GM10248 (cell line): Measurements from ENCODE around the gene GDF7.

Source experiments
- CTCF ChIA-PET: fragments of 300-600 bp; sonication (Branson Sonifier 250); formaldehyde crosslinking; extraction: SDS; loops from one replicate; lab custom pipeline; 2021; ENCODE audit warnings: antibody characterized with exemption; lab: Yijun Ruan, JAX
- POLR2A ChIA-PET: fragments of 350-650 bp; sonication (Branson Sonifier 250); formaldehyde crosslinking; extraction: SDS; loops from one replicate; lab custom pipeline; 2020; ENCODE audit warnings: antibody characterized with exemption; lab: Yijun Ruan, JAX
- DNase-seq: peaks from one replicate; pipeline ENCODE4 v3.0.0; 2012; ENCODE audit errors: extremely low spot score
- TF ChIP-seq, protein P1 (sequence below): IDR thresholded peaks from 2 replicates; pipeline ENCODE4 v1.5.1; 2012; ENCODE audit warnings: mild to moderate bottlenecking, low read depth; ENCODE audit errors: extremely low read depth, missing control alignments, control extremely low read depth

GDF7 gene

DNA sequence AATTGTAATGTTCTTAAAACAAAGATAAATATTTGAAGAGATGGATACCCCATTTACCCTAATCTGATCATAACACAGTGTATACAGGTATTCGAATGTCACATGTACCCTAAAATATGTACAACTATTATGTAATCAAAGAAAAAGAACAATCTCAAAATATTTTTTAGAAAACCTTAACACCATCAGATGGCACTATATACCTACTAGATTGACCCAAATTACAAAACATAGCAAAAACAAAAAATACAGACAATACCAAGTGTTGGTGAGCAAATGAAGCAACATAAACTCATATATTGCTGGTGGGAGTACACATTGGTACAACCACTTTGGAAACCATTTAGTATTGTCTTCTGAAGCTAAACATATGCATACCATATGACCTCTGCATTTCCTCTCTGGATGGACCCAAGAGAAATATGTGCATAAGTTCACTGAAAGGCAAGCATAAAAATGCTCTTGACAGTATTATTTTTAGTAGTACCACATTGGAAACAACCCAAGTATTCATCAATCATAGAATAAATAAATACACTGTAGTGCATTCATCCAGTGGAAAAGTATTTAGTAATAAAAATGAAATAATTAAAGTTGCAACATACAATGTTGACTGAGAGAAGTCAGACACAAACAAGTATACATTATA, 55.8 kb downstream of the GDF7 start:
- no peak for DNase-seq
- TF ChIP-seq, protein P1, sequence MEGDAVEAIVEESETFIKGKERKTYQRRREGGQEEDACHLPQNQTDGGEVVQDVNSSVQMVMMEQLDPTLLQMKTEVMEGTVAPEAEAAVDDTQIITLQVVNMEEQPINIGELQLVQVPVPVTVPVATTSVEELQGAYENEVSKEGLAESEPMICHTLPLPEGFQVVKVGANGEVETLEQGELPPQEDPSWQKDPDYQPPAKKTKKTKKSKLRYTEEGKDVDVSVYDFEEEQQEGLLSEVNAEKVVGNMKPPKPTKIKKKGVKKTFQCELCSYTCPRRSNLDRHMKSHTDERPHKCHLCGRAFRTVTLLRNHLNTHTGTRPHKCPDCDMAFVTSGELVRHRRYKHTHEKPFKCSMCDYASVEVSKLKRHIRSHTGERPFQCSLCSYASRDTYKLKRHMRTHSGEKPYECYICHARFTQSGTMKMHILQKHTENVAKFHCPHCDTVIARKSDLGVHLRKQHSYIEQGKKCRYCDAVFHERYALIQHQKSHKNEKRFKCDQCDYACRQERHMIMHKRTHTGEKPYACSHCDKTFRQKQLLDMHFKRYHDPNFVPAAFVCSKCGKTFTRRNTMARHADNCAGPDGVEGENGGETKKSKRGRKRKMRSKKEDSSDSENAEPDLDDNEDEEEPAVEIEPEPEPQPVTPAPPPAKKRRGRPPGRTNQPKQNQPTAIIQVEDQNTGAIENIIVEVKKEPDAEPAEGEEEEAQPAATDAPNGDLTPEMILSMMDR, result no peak
- POLR2A ChIA-PET, result no interaction called here
- CTCF ChIA-PET, result no interaction called here

DNA sequence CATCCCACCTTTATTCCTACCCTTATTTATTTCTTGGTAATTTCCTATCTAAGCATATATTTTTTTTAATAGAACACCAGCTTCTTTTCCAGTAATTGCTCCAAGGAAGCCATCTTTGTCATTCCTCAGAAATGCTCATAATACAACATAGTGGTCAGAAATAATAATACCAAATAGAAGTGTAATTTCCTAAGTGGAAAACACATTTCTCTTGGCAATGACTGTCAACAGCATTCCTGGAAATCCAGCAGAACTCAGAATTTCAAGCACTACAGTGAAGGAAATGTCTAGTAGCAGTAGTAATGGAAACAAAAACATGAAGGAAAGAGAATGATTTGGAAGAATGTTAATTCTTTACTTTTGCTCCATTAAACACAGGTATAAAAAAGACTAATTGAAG, 56.6 kb downstream of the GDF7 start:
- no peak for DNase-seq
- TF ChIP-seq, protein P1, result no peak
- ChIA-PET POLR2A (no interaction called here), CTCF (no interaction called here)

DNA sequence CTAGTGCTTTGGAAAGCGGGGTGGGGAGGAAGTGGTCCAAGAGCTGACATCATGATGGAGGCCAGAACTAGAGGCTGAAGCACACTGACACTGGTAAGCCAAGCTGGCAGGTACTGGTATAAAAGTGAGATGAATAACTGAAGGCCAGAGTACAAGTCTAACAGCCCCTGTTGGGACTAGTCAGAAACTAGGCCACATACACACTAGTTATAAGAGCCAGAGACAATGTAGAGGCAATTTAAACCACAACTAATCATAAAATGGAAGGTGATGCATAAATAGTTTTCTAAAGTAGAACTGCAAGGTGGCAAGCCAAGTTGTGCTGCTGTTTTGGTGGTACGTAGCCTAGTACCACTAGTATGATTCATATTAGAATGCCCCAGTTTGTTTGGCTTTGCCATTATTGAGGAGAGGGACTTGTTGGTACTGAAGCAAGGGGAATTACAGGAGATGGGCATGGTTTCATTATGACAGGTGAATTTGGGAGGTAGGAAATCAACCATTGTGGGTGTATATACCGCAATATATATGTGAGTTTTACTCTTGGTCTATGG, 57.6 kb downstream of the GDF7 start:
- no peak for DNase-seq
- POLR2A ChIA-PET, result no interaction called here
- TF ChIP-seq, protein P1, result no peak
- CTCF ChIA-PET, result no interaction called here

DNA sequence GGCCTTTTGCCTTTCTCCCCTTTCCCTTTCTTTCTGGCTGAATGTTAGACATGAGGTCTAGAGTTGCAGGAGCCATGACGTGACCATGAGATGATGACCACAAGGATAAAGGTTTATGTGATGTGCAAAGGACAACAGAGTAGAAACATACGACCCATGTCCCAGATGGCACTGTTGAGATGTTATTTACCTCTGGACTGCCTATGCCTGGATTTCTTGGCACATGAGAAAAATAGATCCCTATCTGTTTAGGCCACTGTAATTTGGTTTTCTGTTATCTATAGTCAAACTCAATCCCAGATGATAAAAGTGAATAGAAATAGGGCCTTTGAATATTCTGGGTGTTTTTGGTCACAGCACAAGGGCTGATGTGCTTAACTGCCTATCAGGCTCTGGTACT, 58.8 kb downstream of the GDF7 start:
- TF ChIP-seq, protein P1, result no peak
- DNase-seq, result no peak
- ChIA-PET CTCF (interaction anchor here (1.2 kb wide), 1 partner anchor 49 kb away, joined by 3 read pairs; no protein-coding TSS in a partner anchor), POLR2A (no interaction called here)

DNA sequence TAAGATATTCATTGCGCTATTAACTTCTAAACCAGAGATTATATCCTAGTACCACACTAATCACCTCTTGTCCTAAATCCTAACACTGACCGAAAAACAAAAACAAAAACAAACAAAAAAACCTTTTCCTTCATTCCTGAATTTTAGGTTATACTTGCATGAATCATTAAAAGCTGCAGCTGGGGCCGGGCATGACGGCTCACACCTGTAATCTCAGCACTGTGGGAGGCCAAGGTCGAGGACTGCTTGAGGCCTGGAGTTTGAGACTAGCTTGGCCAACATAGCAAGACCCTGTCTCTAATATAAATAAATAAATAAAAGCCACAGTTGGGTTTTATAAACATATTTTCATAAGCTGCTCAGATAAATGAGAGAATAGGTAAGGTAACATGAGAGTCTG, 60.0 kb downstream of the GDF7 start:
- TF ChIP-seq, protein P1, result no peak
- CTCF ChIA-PET, result interaction anchor here (1.0 to 1.7 kb wide), 5 partner anchors 10 to 71 kb away, joined by 3 read pairs; no protein-coding TSS in a partner anchor

DNA sequence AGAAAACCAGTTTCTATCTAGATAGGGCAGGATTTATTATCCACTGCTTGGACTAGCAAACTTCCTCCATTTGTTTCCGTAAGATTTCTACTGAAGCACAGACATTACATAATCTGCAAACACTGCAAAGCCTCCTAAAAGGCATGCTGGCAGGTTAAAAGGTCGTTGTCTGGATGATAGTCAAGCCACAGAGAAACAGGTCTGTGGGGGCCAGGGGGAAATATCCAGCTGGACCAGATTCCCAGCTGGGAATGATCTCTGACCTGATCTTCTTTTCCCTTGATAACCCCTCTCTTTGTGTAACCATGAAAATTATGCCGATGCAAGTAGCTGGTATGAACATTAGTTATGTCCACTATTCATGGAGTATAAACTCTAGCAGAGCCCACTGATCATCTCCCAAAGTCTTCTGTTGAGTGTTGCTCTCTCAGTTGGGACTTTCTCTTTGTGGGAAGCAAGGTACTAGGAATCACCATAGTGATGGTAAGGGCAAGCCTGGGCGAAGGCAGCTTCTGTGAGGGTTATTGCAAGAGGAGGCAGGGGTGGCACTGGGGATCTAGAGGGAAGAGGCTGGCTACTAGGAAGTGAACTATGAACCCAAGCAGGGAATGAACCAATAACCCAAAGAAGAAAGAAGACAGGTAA, 61.3 kb downstream of the GDF7 start:
- no peak for DNase-seq
- ChIA-PET POLR2A (interaction anchor here (0.7 kb wide), 1 partner anchor 614 kb away, joined by 3 read pairs; no protein-coding TSS in a partner anchor), CTCF (interaction anchor here (1.0 to 1.7 kb wide), 5 partner anchors 11 to 70 kb away, joined by 3 to 6 read pairs (median 4); no protein-coding TSS in a partner anchor)
- TF ChIP-seq, protein P1, result no peak

More for the DNA sequence above, 60.0 kb downstream of the GDF7 start:
- POLR2A ChIA-PET, result no interaction called here
- DNase-seq, result no peak
